ENCODE results near the gene NDC80. TPM values are rescaled to one million over a fixed set of nuclear protein-coding genes. Genes with fewer than 3 reads are reported as not detected.
A peak's percentile ranks its signal among the peaks of the same experiment; 100 is the strongest.

Gene NDC80
- total and polyA plus RNA-seq, 9 of the 15 experiments (the other 6 are each of a cell fraction or from before 2014, with no cell fraction given): 65.2 to 97.9 (median 83.3) TPM

GRCh38 chr18:2529154-2529553 is 42.2 kb upstream of the NDC80 start (continued):
- no peak for TF ChIP-seq ARID4B (CRISPR knock-in tag; IDR thresholded peaks at IDR 0.05)
- no peak for TF ChIP-seq ZC3H11A (IDR thresholded peaks at IDR 0.05; ENCODE audit: low read depth, low read length)

GRCh38 chr18:2531751-2532150 is 39.6 kb upstream of the NDC80 start:
- BruUV-seq (replicated peaks): no TSS peak
- no peaks in the 10 kb centered on the region for H4K20me1 ChIP-seq (replicated peaks; ENCODE audit: control insufficient read depth, insufficient read depth, low read length)
- ATAC-seq (no peak), FAIRE-seq (no peak), DNase-seq (ENCODE audit: extremely low read depth in 1 of 4, low spot score in 3 of 4) (no peak)
- H2AFZ ChIP-seq (ENCODE audit: low read depth, low read length): no peak overlapping the region
- no peaks in the 10 kb centered on the region for H3K27me3 ChIP-seq (ENCODE audit: control insufficient read depth in 2 of 2, insufficient read depth in 2 of 2, low read length in 2 of 2)
- no peaks in the 10 kb centered on the region for H3K4me1 ChIP-seq (replicated peaks in 1 of 2; ENCODE audit: control insufficient read depth in 2 of 2, insufficient read depth in 2 of 2, low read length in 2 of 2)
- H3K27ac ChIP-seq (ENCODE audit: extremely low read depth, low read depth, low read length): no peak overlapping the region
- TF ChIP-seq SMARCC2 (IDR thresholded peaks at IDR 0.05; ENCODE audit: low read depth) (no peak), ATF7 (IDR thresholded peaks at IDR 0.05) (no peak), PHB (CRISPR knock-in tag; IDR thresholded peaks at IDR 0.05) (no peak), HOXB6 (CRISPR knock-in tag; IDR thresholded peaks at IDR 0.05; ENCODE audit: borderline replicate concordance) (no peak), SRF (CRISPR knock-in tag; IDR thresholded peaks at IDR 0.05) (peak; percentile 79 to 96)
- H3K9me1 ChIP-seq (ENCODE audit: control insufficient read depth, insufficient read depth, low read length): no peaks in the 10 kb centered on the region
- in situ Hi-C loops (cut with MboI): loop anchor here (25.0 kb wide), 1 partner anchor 944 kb away; no protein-coding TSS in a partner anchor
- no peak overlapping the region for H3K4me2 ChIP-seq (ENCODE audit: insufficient read depth, low read length)
- no peak overlapping the region for H3K9ac ChIP-seq (ENCODE audit: insufficient read depth in 1 of 2, low read depth in 2 of 2, low read length in 2 of 2)
- intact Hi-C loops (cut with micrococcal nuclease): no loop called here
- ChIA-PET POLR2A (interaction anchor here (0.6 to 1.5 kb wide), 2 partner anchors 10 to 505 kb away, joined by 3 to 4 read pairs; no protein-coding TSS in a partner anchor), CTCF (ENCODE audit: low intra/inter-chr PET ratio) (interaction anchor here (0.5 kb wide), 1 partner anchor 1780 kb away, joined by 3 read pairs; no protein-coding TSS in a partner anchor)
- H3K36me3 ChIP-seq (ENCODE audit: control insufficient read depth, insufficient read depth, low read length): no peaks in the 10 kb centered on the region; the same call in 2 of the 3 replicates
- no peaks in the 10 kb centered on the region for H3K79me2 ChIP-seq (ENCODE audit: control insufficient read depth, insufficient read depth, low read length)
- H3K9me3 ChIP-seq (replicated peaks; ENCODE audit: control insufficient read depth, insufficient read depth, low read depth, low read length): no peaks in the 10 kb centered on the region
- H3K4me3 ChIP-seq: no peak overlapping the region
- WGBS (ENCODE audit: insufficient coverage, low coverage, missing lambda C conversion rate): 38% methylated on average over 2 of the region's 2 CpGs

Measured in K562 (cell line).